Lung (tissue), 12 donors: ENCODE data around the gene AGBL3. TPM values are rescaled to one million over a fixed set of nuclear protein-coding genes. Genes with fewer than 3 reads are reported as not detected.

ENCODE experiments used
- ATAC-seq: fragments of 200-7000 bp; cut with Tn5 transposase; one replicate; pipeline ENCODE4 v1.9.1; 2020; ENCODE audit warnings: moderate number of reproducible peaks; ENCODE audit not compliant: insufficient read depth, low FRiP score
- DNase-seq, 3 donors: peaks; one replicate each; pipeline ENCODE4 v3.0.0-alpha.2; 2013 to 2017
- H3K27ac ChIP-seq, 2 donors: one replicate each; pipeline ENCODE4 v1.5.1; 2013; ENCODE audit warnings: mild to moderate bottlenecking in 2 of 2, moderate library complexity in 2 of 2, control low read depth in 1 of 2, inconsistent platforms in 1 of 2, low read depth in 1 of 2, low read length in 1 of 2
- H3K27me3 ChIP-seq, 3 donors: one replicate each; pipeline ENCODE4 v1.5.1; 2013; ENCODE audit warnings: low read length in 2 of 3; ENCODE audit not compliant: control insufficient read depth in 3 of 3, insufficient read depth in 3 of 3
- H3K36me3 ChIP-seq, 4 donors: one replicate each; pipeline ENCODE4 v1.5.1; 2013; ENCODE audit warnings: low read length in 4 of 4, mild to moderate bottlenecking in 1 of 4, moderate library complexity in 1 of 4; ENCODE audit not compliant: control insufficient read depth in 4 of 4, insufficient read depth in 4 of 4
- H3K4me1 ChIP-seq, 5 donors: one replicate each; pipeline ENCODE4 v1.5.1; 2013; ENCODE audit warnings: low read length in 5 of 5, mild to moderate bottlenecking in 2 of 5, moderate library complexity in 1 of 5; ENCODE audit not compliant: control insufficient read depth in 5 of 5, insufficient read depth in 5 of 5
- H3K4me3 ChIP-seq: one replicate; pipeline ENCODE4 v1.5.1; 2013; ENCODE audit warnings: mild to moderate bottlenecking, control low read depth, moderate library complexity
- H3K9ac ChIP-seq, 2 donors: one replicate each; pipeline ENCODE4 v1.5.1; 2013; ENCODE audit warnings: low read length in 2 of 2, control low read depth in 1 of 2; ENCODE audit not compliant: insufficient read depth in 1 of 2
- H3K9me3 ChIP-seq, 4 donors: one replicate each; pipeline ENCODE4 v1.5.1; 2013; ENCODE audit warnings: low read length in 3 of 4, mild to moderate bottlenecking in 1 of 4, moderate library complexity in 1 of 4; ENCODE audit not compliant: control insufficient read depth in 4 of 4, insufficient read depth in 3 of 4
- WGBS, 2 donors: extraction: QIAGEN DNeasy Blood & Tissue Kit; methylation state at CpG; one replicate each; pipeline ENCODE4 v1.1.7; 2013; 5-methylcytosine and 5-hydroxymethylcytosine counted together
- polyA plus RNA-seq, 2 donors: library from polyadenylated mRNA; stranded (reverse); fragments of 200-250 nt; gene quantifications; one replicate each; pipeline ENCODE4 v1.2.1, GENCODE V29; 2013
- total RNA-seq, 2 donors: library from RNA; depleted of rRNA in 1 of 2; stranded (reverse); fragments of >200 nt in 1 of 2; gene quantifications; one replicate each; pipeline ENCODE4 v1.2.1, GENCODE V29; 2014 to 2021
- TF ChIP-seq, protein P1 (sequence below): IDR thresholded peaks from 2 replicates; pipeline ENCODE4 v1.5.1; 2012; ENCODE audit warnings: mild to moderate bottlenecking; ENCODE audit errors: control extremely low read depth, extremely low read depth
- donor health status: control.
- donor health status: control.
- donor health status: Bipolar disorder and iron deficiency.
- donor health status: healthy.
- donor health status: DM: yes; HTN: yes; CAD: no.

The AGBL3 gene
- total and polyA plus RNA-seq, 4 donors = 1.3 to 5.2 (median 2.8) TPM

DNA sequence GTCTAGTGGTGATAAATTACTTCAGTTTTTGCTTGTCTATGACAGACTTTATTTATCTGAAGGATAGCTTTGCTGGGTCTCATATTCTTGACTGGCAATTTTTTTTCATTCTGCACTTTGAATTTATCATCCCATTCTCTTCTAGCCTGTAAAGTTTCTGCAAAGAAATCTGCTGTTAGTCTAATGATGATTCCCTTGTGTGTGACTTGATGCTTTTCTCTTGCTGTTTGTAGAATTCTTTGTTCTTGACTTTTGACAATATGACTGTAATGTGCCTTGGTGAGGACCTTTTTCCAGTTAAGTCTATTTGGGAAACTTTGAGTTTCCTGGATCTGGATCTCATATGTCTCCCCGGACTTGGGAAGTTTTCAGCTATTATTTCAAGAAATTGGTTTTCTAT is 102.3 kb downstream of the AGBL3 start:
- Histone ChIP-seq H3K27me3 (no peaks in the 10 kb centered on the region), H3K4me3 (no peak overlapping the region), H3K9ac (no peak overlapping the region), H3K4me1 (no peaks in the 10 kb centered on the region), H3K27ac (no peak overlapping the region), H3K9me3 (peaks cover 0 to 2% (median 0%) of the 10 kb centered on the region in 4 donors), H3K36me3 (peaks cover 0 to 3% (median 0%) of the 10 kb centered on the region in 4 donors)
- DNase-seq = no peak
- TF ChIP-seq, protein P1, sequence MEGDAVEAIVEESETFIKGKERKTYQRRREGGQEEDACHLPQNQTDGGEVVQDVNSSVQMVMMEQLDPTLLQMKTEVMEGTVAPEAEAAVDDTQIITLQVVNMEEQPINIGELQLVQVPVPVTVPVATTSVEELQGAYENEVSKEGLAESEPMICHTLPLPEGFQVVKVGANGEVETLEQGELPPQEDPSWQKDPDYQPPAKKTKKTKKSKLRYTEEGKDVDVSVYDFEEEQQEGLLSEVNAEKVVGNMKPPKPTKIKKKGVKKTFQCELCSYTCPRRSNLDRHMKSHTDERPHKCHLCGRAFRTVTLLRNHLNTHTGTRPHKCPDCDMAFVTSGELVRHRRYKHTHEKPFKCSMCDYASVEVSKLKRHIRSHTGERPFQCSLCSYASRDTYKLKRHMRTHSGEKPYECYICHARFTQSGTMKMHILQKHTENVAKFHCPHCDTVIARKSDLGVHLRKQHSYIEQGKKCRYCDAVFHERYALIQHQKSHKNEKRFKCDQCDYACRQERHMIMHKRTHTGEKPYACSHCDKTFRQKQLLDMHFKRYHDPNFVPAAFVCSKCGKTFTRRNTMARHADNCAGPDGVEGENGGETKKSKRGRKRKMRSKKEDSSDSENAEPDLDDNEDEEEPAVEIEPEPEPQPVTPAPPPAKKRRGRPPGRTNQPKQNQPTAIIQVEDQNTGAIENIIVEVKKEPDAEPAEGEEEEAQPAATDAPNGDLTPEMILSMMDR = no peak
- 97 to 100% methylated on average over 1 of the region's 1 CpG for WGBS, 2 donors
- no peak for ATAC-seq

DNA sequence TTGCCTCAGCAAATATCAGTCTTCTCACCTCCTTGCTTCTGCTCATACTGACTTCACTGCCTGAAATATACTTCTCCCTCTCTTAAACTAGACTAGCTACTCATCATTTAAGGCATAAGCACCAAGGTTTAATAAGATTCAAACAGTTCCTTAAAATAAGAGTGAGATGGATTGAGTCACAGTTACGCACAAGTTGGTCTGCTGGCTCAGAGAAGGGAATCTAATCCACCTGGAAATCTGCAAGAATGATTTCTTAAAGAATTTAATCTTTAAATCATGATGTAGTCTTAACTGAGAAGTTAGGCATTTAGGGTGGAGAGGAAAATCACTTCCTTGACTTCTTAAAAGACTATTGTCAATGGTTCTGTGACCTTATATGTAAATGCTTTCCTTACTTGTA is 105.4 kb downstream of the AGBL3 start:
- no peak for DNase-seq
- Histone ChIP-seq H3K27ac (no peak overlapping the region), H3K9ac (no peak overlapping the region), H3K36me3 (peaks cover 0 to 3% (median 2%) of the 10 kb centered on the region in 4 donors), H3K4me1 (peaks cover 0 to 3% (median 0%) of the 10 kb centered on the region in 5 donors), H3K4me3 (no peak overlapping the region), H3K27me3 (no peaks in the 10 kb centered on the region), H3K9me3 (peaks cover 0 to 2% (median 0%) of the 10 kb centered on the region in 4 donors)
- 95 to 100% methylated on average over 1 of the region's 1 CpG for WGBS, 2 donors
- no peak for ATAC-seq
- TF ChIP-seq, protein P1 = no peak

DNA sequence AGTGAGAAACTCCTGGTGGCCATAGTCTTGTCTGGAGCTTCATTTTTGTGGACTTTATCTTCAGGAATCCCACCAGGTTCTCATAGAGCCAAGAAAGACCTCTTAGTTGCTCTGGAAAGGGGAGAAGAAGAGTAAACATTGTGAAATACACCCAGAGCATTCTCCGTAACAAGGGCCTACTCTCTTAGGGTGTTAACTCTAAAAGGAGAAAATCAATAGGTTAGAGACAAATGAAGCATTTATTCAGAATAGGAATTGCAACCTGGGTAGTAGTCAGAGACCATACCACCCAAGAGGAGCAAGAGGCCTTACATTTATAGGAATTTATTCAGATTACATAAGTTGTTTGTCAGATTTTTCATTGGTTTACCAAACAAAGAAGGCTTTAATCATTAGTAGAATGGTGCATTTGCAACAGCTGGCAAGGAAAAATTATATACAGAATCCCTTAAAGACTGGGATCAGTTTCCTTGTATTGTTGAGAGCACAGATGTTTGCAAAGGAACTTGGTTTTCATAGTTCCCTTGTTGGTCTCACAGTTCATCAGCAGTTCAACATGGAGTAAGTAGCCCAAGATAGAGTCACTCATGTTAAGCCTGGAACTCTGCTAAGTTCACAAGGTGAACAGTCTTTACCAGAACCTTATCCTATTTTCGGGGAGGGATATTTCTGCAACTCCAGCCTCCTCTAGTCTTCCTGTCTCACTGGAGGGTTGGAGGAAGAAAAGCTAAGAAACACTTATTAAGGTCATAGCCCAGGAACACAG is 108.3 kb downstream of the AGBL3 start:
- Histone ChIP-seq H3K27ac (no peak overlapping the region), H3K4me1 (peaks cover 0 to 6% (median 0%) of the 10 kb centered on the region in 5 donors), H3K36me3 (peaks cover 0 to 3% (median 2%) of the 10 kb centered on the region in 4 donors), H3K9ac (no peak overlapping the region), H3K27me3 (no peaks in the 10 kb centered on the region), H3K4me3 (no peak overlapping the region), H3K9me3 (peaks cover 0 to 2% (median 0%) of the 10 kb centered on the region in 4 donors)
- DNase-seq (peak in 1 of 3 donors; percentile 5), ATAC-seq (no peak)
- TF ChIP-seq, protein P1 = no peak
- 82 to 91% methylated on average over 2 of the region's 2 CpGs for WGBS, 2 donors
